ENCODE results near the gene TIMM29.

Gene TIMM29

DNA sequence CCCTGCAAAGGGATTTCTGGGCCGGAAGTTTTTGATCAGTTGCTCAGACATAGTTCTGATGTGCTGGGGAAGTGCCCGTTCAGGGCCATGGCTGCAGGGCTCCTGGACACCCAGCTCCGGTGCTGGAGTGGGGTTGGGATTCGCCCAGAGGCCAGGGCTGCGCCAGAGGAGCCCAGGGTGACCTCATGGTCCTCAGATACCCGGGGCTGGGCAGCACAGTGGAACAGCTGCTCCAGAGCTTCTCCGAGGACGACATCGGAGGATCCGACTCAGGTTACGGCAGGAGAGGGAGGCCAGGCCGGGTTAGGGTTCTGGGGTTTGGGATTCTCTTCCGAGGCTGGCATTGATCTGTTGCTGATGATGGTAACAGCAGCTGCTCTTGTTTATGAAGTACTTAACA, 36.4 kb upstream of the TIMM29 start:
- Histone ChIP-seq H3K4me3 (ENCODE audit: insufficient read depth, low read length, poor library complexity, severe bottlenecking) (no peak overlapping the region), H4K20me1 (ENCODE audit: low read depth, low read length) (no peaks in the 10 kb centered on the region; the same call in 1 of the 2 replicates), H3K27me3 (ENCODE audit: low read length) (no peaks in the 10 kb centered on the region), H3K9ac (ENCODE audit: low read length) (no peak overlapping the region), H3K4me2 (ENCODE audit: low read depth, low read length, poor library complexity, severe bottlenecking) (no peak overlapping the region), H3K79me2 (ENCODE audit: insufficient read depth, low read length) (peaks cover 74% of the 10 kb centered on the region), H3K9me2 (replicated peaks; ENCODE audit: insufficient read depth, low read length) (no peaks in the 10 kb centered on the region), H2AFZ (ENCODE audit: low read depth, low read length, severe bottlenecking) (no peak overlapping the region), H3K27ac (ENCODE audit: low read depth, low read length) (no peak overlapping the region), H3K9me3 (ENCODE audit: insufficient read depth, low read length) (no peaks in the 10 kb centered on the region), H3F3A (ENCODE audit: insufficient read depth) (no peaks in the 10 kb centered on the region), H3K36me3 (ENCODE audit: low read length) (no peaks in the 10 kb centered on the region)
- TF ChIP-seq, protein P1, sequence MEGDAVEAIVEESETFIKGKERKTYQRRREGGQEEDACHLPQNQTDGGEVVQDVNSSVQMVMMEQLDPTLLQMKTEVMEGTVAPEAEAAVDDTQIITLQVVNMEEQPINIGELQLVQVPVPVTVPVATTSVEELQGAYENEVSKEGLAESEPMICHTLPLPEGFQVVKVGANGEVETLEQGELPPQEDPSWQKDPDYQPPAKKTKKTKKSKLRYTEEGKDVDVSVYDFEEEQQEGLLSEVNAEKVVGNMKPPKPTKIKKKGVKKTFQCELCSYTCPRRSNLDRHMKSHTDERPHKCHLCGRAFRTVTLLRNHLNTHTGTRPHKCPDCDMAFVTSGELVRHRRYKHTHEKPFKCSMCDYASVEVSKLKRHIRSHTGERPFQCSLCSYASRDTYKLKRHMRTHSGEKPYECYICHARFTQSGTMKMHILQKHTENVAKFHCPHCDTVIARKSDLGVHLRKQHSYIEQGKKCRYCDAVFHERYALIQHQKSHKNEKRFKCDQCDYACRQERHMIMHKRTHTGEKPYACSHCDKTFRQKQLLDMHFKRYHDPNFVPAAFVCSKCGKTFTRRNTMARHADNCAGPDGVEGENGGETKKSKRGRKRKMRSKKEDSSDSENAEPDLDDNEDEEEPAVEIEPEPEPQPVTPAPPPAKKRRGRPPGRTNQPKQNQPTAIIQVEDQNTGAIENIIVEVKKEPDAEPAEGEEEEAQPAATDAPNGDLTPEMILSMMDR (IDR thresholded peaks at IDR 0.05; ENCODE audit: insufficient read depth, low read length, poor library complexity, severe bottlenecking): no peak
- no peak for TF ChIP-seq EZH2phosphoT487 (conservative IDR thresholded peaks at IDR 0.05; ENCODE audit: low read length)

DNA sequence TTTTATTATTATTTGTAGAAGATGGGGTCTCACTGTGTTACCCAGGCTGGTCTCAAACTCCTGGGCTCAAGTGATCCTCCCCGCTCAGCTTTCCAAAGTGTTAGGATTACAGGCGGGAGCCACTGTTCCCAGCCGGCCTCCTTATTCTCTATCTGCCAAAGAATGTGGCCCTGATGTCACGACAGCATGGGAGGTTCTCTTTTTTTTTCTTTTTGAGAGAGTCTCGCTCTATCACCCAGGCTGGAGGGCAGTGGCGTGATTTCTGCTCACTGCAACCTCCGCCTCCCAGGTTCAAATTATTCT, 33.7 kb upstream of the TIMM29 start:
- Histone ChIP-seq H3K4me3 (ENCODE audit: insufficient read depth, low read length, poor library complexity, severe bottlenecking) (no peak overlapping the region), H3K27me3 (ENCODE audit: low read length) (no peaks in the 10 kb centered on the region), H3K4me2 (ENCODE audit: low read depth, low read length, poor library complexity, severe bottlenecking) (no peak overlapping the region), H3K36me3 (ENCODE audit: low read length) (no peaks in the 10 kb centered on the region), H4K20me1 (ENCODE audit: low read depth, low read length) (no peaks in the 10 kb centered on the region; the same call in 1 of the 2 replicates), H3F3A (ENCODE audit: insufficient read depth) (no peaks in the 10 kb centered on the region), H3K79me2 (ENCODE audit: insufficient read depth, low read length) (peaks cover 61% of the 10 kb centered on the region), H3K9me3 (ENCODE audit: insufficient read depth, low read length) (no peaks in the 10 kb centered on the region), H3K27ac (ENCODE audit: low read depth, low read length) (no peak overlapping the region), H3K9me2 (replicated peaks; ENCODE audit: insufficient read depth, low read length) (no peaks in the 10 kb centered on the region), H3K9ac (ENCODE audit: low read length) (no peak overlapping the region), H2AFZ (ENCODE audit: low read depth, low read length, severe bottlenecking) (no peak overlapping the region)
- TF ChIP-seq, protein P1 (IDR thresholded peaks at IDR 0.05; ENCODE audit: insufficient read depth, low read length, poor library complexity, severe bottlenecking): no peak
- no peak for TF ChIP-seq EZH2phosphoT487 (conservative IDR thresholded peaks at IDR 0.05; ENCODE audit: low read length)

DNA sequence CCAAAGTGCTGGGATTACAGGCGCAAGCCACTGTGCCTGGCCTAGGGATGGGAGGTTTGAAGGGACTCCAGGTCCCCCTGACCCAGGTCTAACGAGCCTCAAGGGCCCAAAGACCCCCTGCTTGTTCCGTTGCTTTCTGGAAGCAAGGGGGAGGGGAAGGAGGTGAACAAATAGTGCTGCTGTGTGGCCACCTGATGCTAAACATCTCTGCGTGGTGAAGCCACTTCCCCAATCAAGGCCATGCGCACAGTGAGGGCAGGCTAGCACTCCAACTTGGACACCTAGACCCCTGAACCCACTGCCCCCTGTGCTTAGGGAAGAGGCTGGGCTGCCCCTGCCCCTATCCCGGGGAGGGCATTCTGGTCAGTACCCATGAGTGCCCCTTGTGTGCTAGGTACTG, 33.2 kb upstream of the TIMM29 start:
- Histone ChIP-seq H3F3A (ENCODE audit: insufficient read depth) (no peaks in the 10 kb centered on the region), H2AFZ (ENCODE audit: low read depth, low read length, severe bottlenecking) (no peak overlapping the region), H3K4me3 (ENCODE audit: insufficient read depth, low read length, poor library complexity, severe bottlenecking) (no peak overlapping the region), H3K4me2 (ENCODE audit: low read depth, low read length, poor library complexity, severe bottlenecking) (no peak overlapping the region), H3K36me3 (ENCODE audit: low read length) (no peaks in the 10 kb centered on the region), H3K9ac (ENCODE audit: low read length) (no peak overlapping the region), H3K9me3 (ENCODE audit: insufficient read depth, low read length) (no peaks in the 10 kb centered on the region), H3K79me2 (ENCODE audit: insufficient read depth, low read length) (peaks cover 65% of the 10 kb centered on the region), H3K27me3 (ENCODE audit: low read length) (no peaks in the 10 kb centered on the region), H4K20me1 (ENCODE audit: low read depth, low read length) (no peaks in the 10 kb centered on the region; the same call in 1 of the 2 replicates), H3K9me2 (replicated peaks; ENCODE audit: insufficient read depth, low read length) (no peaks in the 10 kb centered on the region), H3K27ac (ENCODE audit: low read depth, low read length) (no peak overlapping the region)
- TF ChIP-seq, protein P1 (IDR thresholded peaks at IDR 0.05; ENCODE audit: insufficient read depth, low read length, poor library complexity, severe bottlenecking): no peak

DNA sequence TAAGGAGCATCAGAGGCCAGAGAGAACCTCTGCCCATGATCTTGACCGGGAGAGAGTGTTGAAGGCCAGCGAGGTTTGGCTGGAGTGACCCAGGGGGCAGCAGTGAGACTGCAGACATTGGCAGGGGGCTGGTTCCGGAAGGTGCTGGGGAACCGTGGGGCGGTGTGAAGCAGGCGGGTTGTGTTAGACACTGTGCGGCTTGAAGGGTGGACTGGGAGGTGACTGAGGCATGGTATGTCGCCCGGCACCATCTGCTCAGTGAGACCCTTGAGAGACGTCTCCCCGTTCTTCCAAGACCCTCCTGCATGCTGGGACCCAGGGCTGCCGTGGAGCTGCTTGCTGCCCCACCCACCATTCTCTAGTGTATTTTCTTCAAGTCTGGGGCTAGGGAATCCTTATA, 32.7 kb upstream of the TIMM29 start:
- no peak overlapping the region for H3K27ac ChIP-seq (ENCODE audit: low read depth, low read length)
- TF ChIP-seq, protein P1 (IDR thresholded peaks at IDR 0.05; ENCODE audit: insufficient read depth, low read length, poor library complexity, severe bottlenecking): no peak
- TF ChIP-seq EZH2phosphoT487 (conservative IDR thresholded peaks at IDR 0.05; ENCODE audit: low read length): no peak
- H4K20me1 ChIP-seq (ENCODE audit: low read depth, low read length): no peaks in the 10 kb centered on the region; the same call in 1 of the 2 replicates

More for the DNA sequence above, 32.7 kb upstream of the TIMM29 start:
- no peak overlapping the region for H2AFZ ChIP-seq (ENCODE audit: low read depth, low read length, severe bottlenecking)
- H3K9ac ChIP-seq (ENCODE audit: low read length): no peak overlapping the region
- no peaks in the 10 kb centered on the region for H3K9me3 ChIP-seq (ENCODE audit: insufficient read depth, low read length)
- no peaks in the 10 kb centered on the region for H3K36me3 ChIP-seq (ENCODE audit: low read length)
- no peak overlapping the region for H3K4me3 ChIP-seq (ENCODE audit: insufficient read depth, low read length, poor library complexity, severe bottlenecking)
- no peak overlapping the region for H3K4me2 ChIP-seq (ENCODE audit: low read depth, low read length, poor library complexity, severe bottlenecking)
- no peaks in the 10 kb centered on the region for H3F3A ChIP-seq (ENCODE audit: insufficient read depth)
- no peaks in the 10 kb centered on the region for H3K9me2 ChIP-seq (replicated peaks; ENCODE audit: insufficient read depth, low read length)
- no peaks in the 10 kb centered on the region for H3K27me3 ChIP-seq (ENCODE audit: low read length)
- H3K79me2 ChIP-seq (ENCODE audit: insufficient read depth, low read length): peaks cover 66% of the 10 kb centered on the region

All from SU-DHL-6 (cell line).